Upper lobe of left lung (tissue), 6 donors: ENCODE data around the gene PLEKHG2. TPM values are rescaled to one million over a fixed set of nuclear protein-coding genes. Genes with fewer than 3 reads are reported as not detected.

Source experiments
- ATAC-seq, 2 donors: fragments of 200-7000 bp; cut with Tn5 transposase; one replicate each; pipeline ENCODE4 v1.9.1; 2022; ENCODE audit warnings: mild to moderate bottlenecking in 2 of 2, moderate library complexity in 2 of 2; ENCODE audit not compliant: low FRiP score in 2 of 2
- DNase-seq, 2 donors: peaks; one replicate each; pipeline ENCODE4 v3.0.0-alpha.2; 2019 to 2020
- H3K27ac ChIP-seq, 4 donors: fragments of 200-600 bp; sonication (generic); one replicate each; pipeline ENCODE4 v1.5.1; 2016 to 2019
- H3K27me3 ChIP-seq, 4 donors: fragments of 200-600 bp; sonication (generic); one replicate each; pipeline ENCODE4 v1.5.1; 2017 to 2019
- H3K36me3 ChIP-seq, 4 donors: fragments of 200-600 bp; sonication (generic); one replicate each; pipeline ENCODE4 v1.5.1; 2016 to 2019
- H3K4me1 ChIP-seq, 4 donors: fragments of 200-600 bp; sonication (generic); one replicate each; pipeline ENCODE4 v1.5.1; 2018 to 2019
- H3K4me3 ChIP-seq, 4 donors: fragments of 200-600 bp; sonication (generic); one replicate each; pipeline ENCODE4 v1.5.1; 2017 to 2019; ENCODE audit warnings: mild to moderate bottlenecking in 2 of 4, moderate library complexity in 1 of 4
- H3K9me3 ChIP-seq, 4 donors: fragments of 200-600 bp; sonication (generic); one replicate each; pipeline ENCODE4 v1.5.1; 2018 to 2019
- CTCF ChIP-seq, 6 experiments: fragments of 450-650 bp in 4 of 6; fragments of 200-600 bp in 2 of 6; sonication (generic) in 2 of 6; IDR thresholded peaks; one replicate each; pipeline ENCODE4 v1.5.1; 2016 to 2019; ENCODE audit warnings: antibody characterized with exemption in 6 of 6
- EP300 ChIP-seq, 4 donors: sonication (generic); formaldehyde crosslinking; IDR thresholded peaks; one replicate each; pipeline ENCODE4 v1.5.1; 2017; ENCODE audit warnings: antibody characterized with exemption in 4 of 4, control low read depth in 2 of 4
- POLR2A ChIP-seq, 4 donors: fragments of 450-650 bp; IDR thresholded peaks; one replicate each; pipeline ENCODE4 v1.5.1; 2016 to 2017; ENCODE audit warnings: antibody characterized with exemption in 4 of 4, mild to moderate bottlenecking in 2 of 4
- POLR2AphosphoS5 ChIP-seq, 2 donors: sonication (generic); formaldehyde crosslinking; IDR thresholded peaks; one replicate each; pipeline ENCODE4 v1.5.1; 2017; ENCODE audit warnings: antibody characterized with exemption in 2 of 2
- WGBS, 2 donors: methylation state at CpG; one replicate each; pipeline ENCODE4 v1.1.5; 2017 to 2018; 5-methylcytosine and 5-hydroxymethylcytosine counted together
- total RNA-seq, 6 donors: library from RNA; depleted of rRNA in 4 of 6; stranded (reverse); fragments of >200 nt in 4 of 6; gene quantifications; one replicate each; pipeline versions ENCODE4 v1.1.0 to v1.2.1, GENCODE V29; 2016 to 2021
- donor health status: DM: no; HTN: no; CAD: no; lungs with moderate emphysema.
- donor health status: DM: no; HTN: yes; CAD: no; lungs with severe emphysema.

The PLEKHG2 gene
- total RNA-seq, 6 donors from 2014 or later: 15.8 to 48.1 (median 29.0) TPM

DNA sequence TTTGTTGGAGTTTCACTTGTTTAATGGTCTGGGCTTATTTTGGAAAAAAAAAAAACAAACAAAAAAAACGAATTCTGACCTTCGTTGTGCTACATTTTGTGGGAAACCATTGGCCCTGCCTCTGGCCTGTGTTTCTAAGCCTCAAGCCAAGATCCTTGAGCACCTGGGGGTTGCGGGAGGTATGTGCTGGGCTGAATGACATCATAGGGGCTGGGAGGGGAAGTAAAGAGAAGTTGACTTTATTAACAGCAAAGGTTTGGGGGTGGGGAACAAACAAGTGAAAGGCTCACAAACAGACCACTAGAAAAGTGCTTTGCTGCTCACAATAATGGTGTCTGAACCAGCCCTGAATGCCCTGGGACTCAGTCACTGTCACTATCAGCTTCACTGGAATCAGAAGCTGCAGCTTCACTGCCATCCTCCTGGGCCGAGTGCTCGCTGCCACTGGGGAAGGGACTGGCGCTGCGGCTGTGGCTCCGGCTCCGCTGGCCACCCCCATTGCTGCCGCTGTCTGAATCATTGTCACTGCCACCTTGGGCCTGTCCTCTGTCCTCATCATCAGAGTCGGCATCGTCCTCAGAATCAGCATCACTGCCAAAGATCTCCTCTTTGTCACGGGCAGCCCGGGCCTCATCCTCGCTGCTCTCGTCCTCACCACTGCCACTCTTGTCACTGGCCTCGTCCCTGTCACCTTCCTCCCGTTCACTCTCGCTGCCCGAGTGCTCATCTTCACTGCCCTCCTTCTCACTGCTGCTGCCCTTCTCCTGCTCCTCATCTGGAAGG, 26.6 kb upstream of the PLEKHG2 start:
- peak in 1 of 2 donors; percentile 69 for DNase-seq
- Histone ChIP-seq H3K9me3 (no peaks in the 10 kb centered on the region), H3K27ac (no peak overlapping the region), H3K36me3 (peaks cover 26 to 84% (median 80%) of the 10 kb centered on the region in 4 donors), H3K4me3 (no peak overlapping the region), H3K4me1 (peaks cover 8 to 14% (median 11%) of the 10 kb centered on the region in 4 donors), H3K27me3 (no peaks in the 10 kb centered on the region)
- 81 to 82% methylated on average over 20 of the region's 20 CpGs for WGBS, 2 donors
- TF ChIP-seq CTCF (IDR thresholded peaks at IDR 0.05): no peak
- TF ChIP-seq POLR2AphosphoS5 (IDR thresholded peaks at IDR 0.05): no peak
- TF ChIP-seq POLR2A (IDR thresholded peaks at IDR 0.05): no peak
- no peak for TF ChIP-seq EP300 (IDR thresholded peaks at IDR 0.05)
- ATAC-seq: no peak

GRCh38 chr19:39386557-39386956, 25.9 kb upstream of the PLEKHG2 start:
- H3K4me1 ChIP-seq: peaks cover 8 to 15% (median 11%) of the 10 kb centered on the region in 4 donors
- ATAC-seq (no peak), DNase-seq (no peak)
- peaks cover 19 to 77% (median 73%) of the 10 kb centered on the region in 4 donors for H3K36me3 ChIP-seq
- no peak overlapping the region for H3K27ac ChIP-seq
- 85 to 89% methylated on average over 7 of the region's 7 CpGs for WGBS, 2 donors
- no peaks in the 10 kb centered on the region for H3K27me3 ChIP-seq
- no peak overlapping the region for H3K4me3 ChIP-seq
- no peaks in the 10 kb centered on the region for H3K9me3 ChIP-seq
- TF ChIP-seq POLR2A (IDR thresholded peaks at IDR 0.05): no peak
- TF ChIP-seq EP300 (IDR thresholded peaks at IDR 0.05): no peak
- TF ChIP-seq POLR2AphosphoS5 (IDR thresholded peaks at IDR 0.05): no peak
- no peak for TF ChIP-seq CTCF (IDR thresholded peaks at IDR 0.05)

- peaks cover 19 to 27% (median 20%) of the 10 kb centered on the region in 4 donors for H3K4me1 ChIP-seq
- ATAC-seq (no peak), DNase-seq (no peak)
- WGBS, 2 donors: 91 to 95% methylated on average over 5 of the region's 5 CpGs
- H3K4me3 ChIP-seq: no peak overlapping the region
- no peaks in the 10 kb centered on the region for H3K9me3 ChIP-seq
- no peak for TF ChIP-seq POLR2A (IDR thresholded peaks at IDR 0.05)
- no peak for TF ChIP-seq POLR2AphosphoS5 (IDR thresholded peaks at IDR 0.05)
- TF ChIP-seq CTCF (IDR thresholded peaks at IDR 0.05): no peak
- TF ChIP-seq EP300 (IDR thresholded peaks at IDR 0.05): no peak
- peaks cover 13 to 65% (median 58%) of the 10 kb centered on the region in 4 donors for H3K36me3 ChIP-seq
- H3K27me3 ChIP-seq: no peaks in the 10 kb centered on the region
- no peak overlapping the region for H3K27ac ChIP-seq
Observed at GRCh38 chr19:39388657-39389056, 23.8 kb upstream of the PLEKHG2 start.

DNA sequence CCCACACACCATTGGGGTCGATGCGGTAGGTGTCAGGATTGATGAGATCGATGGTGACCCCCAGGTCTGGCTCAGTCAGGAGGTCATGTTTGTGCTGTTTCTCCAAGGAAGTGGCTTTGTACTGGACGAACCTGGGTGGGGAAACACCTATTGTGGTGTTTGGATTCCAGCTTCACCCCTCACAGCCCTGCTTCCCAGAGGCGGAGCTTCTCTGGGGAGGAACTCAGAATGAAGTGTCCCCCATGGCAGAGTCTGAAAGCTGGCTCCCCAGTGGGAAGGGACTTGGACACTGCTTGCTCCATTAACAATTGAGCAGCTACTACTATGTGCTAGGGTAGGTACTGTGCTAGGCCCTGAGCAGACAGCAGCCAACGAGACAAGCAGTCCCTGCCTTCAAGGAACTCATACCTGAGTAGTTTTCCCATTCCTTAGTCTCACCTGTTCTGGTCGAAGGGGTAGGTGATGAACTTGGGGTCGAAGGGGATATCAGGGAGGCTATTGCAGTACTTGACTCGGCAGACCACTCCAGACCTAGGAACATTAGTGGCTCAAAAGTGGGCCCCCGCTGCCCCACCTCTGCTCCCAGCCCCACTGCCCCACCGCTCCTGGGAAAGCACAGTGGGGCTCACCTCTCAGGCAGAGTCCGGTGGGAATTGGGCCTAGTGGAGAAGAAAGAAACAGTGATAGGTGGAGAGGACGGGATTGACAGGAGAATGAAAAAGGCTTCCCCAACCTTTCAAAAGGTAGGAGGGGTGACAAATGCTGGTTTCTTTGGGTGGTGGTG, 22.6 kb upstream of the PLEKHG2 start:
- WGBS, 2 donors: 56 to 65% methylated on average over 13 of the region's 13 CpGs
- Histone ChIP-seq H3K4me1 (peaks cover 19 to 27% (median 20%) of the 10 kb centered on the region in 4 donors), H3K4me3 (peak overlapping the region; percentile 71 to 87 (median 82)), H3K27me3 (no peaks in the 10 kb centered on the region), H3K36me3 (peaks cover 13 to 63% (median 59%) of the 10 kb centered on the region in 4 donors), H3K9me3 (no peaks in the 10 kb centered on the region), H3K27ac (peak overlapping the region; percentile 93 to 100 (median 98))
- ATAC-seq (no peak), DNase-seq (no peak)
- TF ChIP-seq EP300 (IDR thresholded peaks at IDR 0.05): no peak
- no peak for TF ChIP-seq CTCF (IDR thresholded peaks at IDR 0.05)
- no peak for TF ChIP-seq POLR2AphosphoS5 (IDR thresholded peaks at IDR 0.05)
- no peak for TF ChIP-seq POLR2A (IDR thresholded peaks at IDR 0.05)
